Measurements from ENCODE around the gene GOLGA7B.

DNA sequence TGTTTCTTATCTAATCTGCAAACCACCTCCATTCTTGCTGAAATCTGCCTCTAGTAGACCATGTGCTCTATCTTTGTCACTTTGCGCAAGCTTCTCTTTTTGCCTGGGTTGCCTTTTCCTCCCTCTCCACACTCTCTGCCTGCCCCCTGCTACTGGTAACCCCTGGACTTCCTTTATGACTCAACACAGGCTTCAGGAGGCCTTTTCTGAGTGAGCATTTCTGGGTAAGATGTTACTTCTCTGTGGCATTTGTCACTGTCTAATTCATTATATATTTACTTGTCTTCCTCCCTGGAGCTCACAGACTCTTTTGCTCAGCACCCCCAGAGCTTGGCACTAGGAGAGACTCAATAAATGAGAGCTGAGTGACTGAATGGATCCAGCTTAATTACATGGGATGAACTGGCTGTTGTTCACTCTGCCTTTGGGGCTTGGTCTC is 8.4 kb downstream of the GOLGA7B start:
- TF ChIP-seq, protein P1, sequence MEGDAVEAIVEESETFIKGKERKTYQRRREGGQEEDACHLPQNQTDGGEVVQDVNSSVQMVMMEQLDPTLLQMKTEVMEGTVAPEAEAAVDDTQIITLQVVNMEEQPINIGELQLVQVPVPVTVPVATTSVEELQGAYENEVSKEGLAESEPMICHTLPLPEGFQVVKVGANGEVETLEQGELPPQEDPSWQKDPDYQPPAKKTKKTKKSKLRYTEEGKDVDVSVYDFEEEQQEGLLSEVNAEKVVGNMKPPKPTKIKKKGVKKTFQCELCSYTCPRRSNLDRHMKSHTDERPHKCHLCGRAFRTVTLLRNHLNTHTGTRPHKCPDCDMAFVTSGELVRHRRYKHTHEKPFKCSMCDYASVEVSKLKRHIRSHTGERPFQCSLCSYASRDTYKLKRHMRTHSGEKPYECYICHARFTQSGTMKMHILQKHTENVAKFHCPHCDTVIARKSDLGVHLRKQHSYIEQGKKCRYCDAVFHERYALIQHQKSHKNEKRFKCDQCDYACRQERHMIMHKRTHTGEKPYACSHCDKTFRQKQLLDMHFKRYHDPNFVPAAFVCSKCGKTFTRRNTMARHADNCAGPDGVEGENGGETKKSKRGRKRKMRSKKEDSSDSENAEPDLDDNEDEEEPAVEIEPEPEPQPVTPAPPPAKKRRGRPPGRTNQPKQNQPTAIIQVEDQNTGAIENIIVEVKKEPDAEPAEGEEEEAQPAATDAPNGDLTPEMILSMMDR (IDR thresholded peaks at IDR 0.05 in 4 of 5, conservative IDR thresholded peaks at IDR 0.05 in 1 of 5) = no peak
- no peak for TF ChIP-seq POLR2A (IDR thresholded peaks at IDR 0.05)
